ENCODE data around the gene CACNA1G. TPM values are rescaled to one million over a fixed set of nuclear protein-coding genes. Genes with fewer than 3 reads are reported as not detected.

The CACNA1G gene
- total RNA-seq, 1 donor from 2014 or later, result 1.6 TPM

DNA sequence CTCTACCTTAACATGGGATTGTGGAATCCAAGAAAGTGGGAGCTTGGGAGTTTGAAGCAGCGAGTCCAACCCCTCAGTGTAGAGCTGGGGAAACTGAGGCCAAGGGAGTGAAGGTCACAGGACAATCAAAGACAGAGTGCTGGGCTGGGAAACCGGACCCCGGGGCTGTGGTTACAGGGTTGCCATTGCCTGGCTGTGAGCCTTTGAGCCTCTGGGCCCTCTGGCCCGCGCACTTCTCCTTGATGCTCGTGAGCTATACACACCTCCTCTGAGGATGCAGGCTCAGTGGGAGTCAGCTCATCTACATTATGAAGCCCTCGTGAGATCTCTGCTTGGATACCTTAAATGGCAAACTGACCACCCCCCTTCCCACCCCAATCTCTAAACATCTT, 76.3 kb downstream of the CACNA1G start:
- H3K27ac Mint-ChIP-seq, result no peak overlapping the region
- H4K20me1 ChIP-seq (ENCODE audit: low read depth), result peaks cover 4% of the 10 kb centered on the region
- no peak overlapping the region for H2AFZ ChIP-seq (replicated peaks)
- DNase-seq (ENCODE audit: low spot score), result no peak
- H3K4me2 ChIP-seq, result no peak overlapping the region
- H3K4me3 ChIP-seq, result no peak overlapping the region
- H3K9ac ChIP-seq, result no peak overlapping the region
- no peaks in the 10 kb centered on the region for H3K9me3 Mint-ChIP-seq
- H3K27ac ChIP-seq, result no peak overlapping the region
- H3K36me3 Mint-ChIP-seq, result no peaks in the 10 kb centered on the region
- H3K4me1 Mint-ChIP-seq, result peaks cover 23% of the 10 kb centered on the region
- peaks cover 11% of the 10 kb centered on the region for H3F3A ChIP-seq (ENCODE audit: low read depth)
- H3K36me3 ChIP-seq, result no peaks in the 10 kb centered on the region
- H3K4me3 Mint-ChIP-seq, result no peak overlapping the region
- H3K79me2 ChIP-seq (ENCODE audit: low read depth), result no peaks in the 10 kb centered on the region
- H3K27me3 ChIP-seq, result peaks cover 64% of the 10 kb centered on the region
- peaks cover 50% of the 10 kb centered on the region for H3K27me3 Mint-ChIP-seq (ENCODE audit: insufficient read depth, low read depth)
- TF ChIP-seq, protein P1, sequence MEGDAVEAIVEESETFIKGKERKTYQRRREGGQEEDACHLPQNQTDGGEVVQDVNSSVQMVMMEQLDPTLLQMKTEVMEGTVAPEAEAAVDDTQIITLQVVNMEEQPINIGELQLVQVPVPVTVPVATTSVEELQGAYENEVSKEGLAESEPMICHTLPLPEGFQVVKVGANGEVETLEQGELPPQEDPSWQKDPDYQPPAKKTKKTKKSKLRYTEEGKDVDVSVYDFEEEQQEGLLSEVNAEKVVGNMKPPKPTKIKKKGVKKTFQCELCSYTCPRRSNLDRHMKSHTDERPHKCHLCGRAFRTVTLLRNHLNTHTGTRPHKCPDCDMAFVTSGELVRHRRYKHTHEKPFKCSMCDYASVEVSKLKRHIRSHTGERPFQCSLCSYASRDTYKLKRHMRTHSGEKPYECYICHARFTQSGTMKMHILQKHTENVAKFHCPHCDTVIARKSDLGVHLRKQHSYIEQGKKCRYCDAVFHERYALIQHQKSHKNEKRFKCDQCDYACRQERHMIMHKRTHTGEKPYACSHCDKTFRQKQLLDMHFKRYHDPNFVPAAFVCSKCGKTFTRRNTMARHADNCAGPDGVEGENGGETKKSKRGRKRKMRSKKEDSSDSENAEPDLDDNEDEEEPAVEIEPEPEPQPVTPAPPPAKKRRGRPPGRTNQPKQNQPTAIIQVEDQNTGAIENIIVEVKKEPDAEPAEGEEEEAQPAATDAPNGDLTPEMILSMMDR (IDR thresholded peaks at IDR 0.05), result no peak
- TF ChIP-seq EZH2phosphoT487 (IDR thresholded peaks at IDR 0.05) (no peak), EZH2 (IDR thresholded peaks at IDR 0.05) (no peak)
- H3K4me1 ChIP-seq, result peaks cover 16% of the 10 kb centered on the region
- no peaks in the 10 kb centered on the region for H3K9me3 ChIP-seq (ENCODE audit: low read depth)

DNA sequence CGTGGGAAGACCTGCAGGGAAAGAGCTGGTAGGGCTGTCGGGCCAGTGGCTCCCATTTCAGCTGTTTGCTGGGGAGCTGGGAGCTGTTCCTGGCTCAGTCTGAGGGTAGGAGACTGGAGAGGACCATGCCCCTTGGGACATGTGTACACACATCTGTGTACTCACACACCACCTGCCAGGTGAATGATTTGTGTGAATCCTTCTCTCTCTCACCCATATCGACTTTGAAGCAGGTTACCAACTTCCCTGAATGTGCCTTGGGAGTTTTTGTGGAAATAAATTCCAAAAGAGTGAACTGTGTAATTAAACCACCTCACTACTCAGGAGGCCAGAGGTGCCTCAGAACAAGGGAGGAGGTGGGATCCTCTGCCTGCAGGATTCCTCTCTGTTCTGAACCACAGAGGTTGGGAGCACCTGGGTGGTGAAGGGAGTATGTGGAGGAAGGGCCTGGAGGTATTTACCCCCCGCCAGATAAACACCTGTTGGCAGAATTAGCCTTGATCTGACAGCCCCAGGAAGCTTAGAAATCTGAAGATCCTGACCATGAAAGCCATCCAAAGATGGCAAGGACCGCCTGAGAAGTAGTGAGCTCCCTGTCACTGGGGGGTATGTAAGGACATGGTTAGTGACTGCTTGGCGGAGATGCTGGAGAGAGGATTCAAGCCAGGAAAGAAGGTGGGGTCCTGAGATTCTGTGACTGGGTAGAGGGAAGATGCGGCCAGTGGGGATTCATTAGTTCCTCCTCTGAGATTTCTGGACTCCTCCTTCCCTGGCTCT, 77.5 kb downstream of the CACNA1G start:
- Histone ChIP-seq H3K4me2 (no peak overlapping the region), H3K27ac (no peak overlapping the region), H2AFZ (replicated peaks) (no peak overlapping the region), H3K36me3 (no peaks in the 10 kb centered on the region), H3F3A (ENCODE audit: low read depth) (peaks cover 11% of the 10 kb centered on the region), H3K9me3 (ENCODE audit: low read depth) (no peaks in the 10 kb centered on the region), H3K4me3 (no peak overlapping the region), H4K20me1 (ENCODE audit: low read depth) (peaks cover 4% of the 10 kb centered on the region), H3K27me3 (peaks cover 52% of the 10 kb centered on the region), H3K9ac (no peak overlapping the region), H3K4me1 (peaks cover 16% of the 10 kb centered on the region), H3K79me2 (ENCODE audit: low read depth) (no peaks in the 10 kb centered on the region)
- peaks cover 20% of the 10 kb centered on the region for H3K4me1 Mint-ChIP-seq
- no peaks in the 10 kb centered on the region for H3K36me3 Mint-ChIP-seq
- peaks cover 38% of the 10 kb centered on the region for H3K27me3 Mint-ChIP-seq (ENCODE audit: insufficient read depth, low read depth)
- TF ChIP-seq, protein P1 (IDR thresholded peaks at IDR 0.05), result no peak
- TF ChIP-seq EZH2phosphoT487 (IDR thresholded peaks at IDR 0.05) (no peak), EZH2 (IDR thresholded peaks at IDR 0.05) (no peak)
- H3K9me3 Mint-ChIP-seq, result no peaks in the 10 kb centered on the region
- H3K27ac Mint-ChIP-seq, result peak overlapping the region; percentile 72
- no peak for DNase-seq (ENCODE audit: low spot score)
- no peak overlapping the region for H3K4me3 Mint-ChIP-seq

DNA sequence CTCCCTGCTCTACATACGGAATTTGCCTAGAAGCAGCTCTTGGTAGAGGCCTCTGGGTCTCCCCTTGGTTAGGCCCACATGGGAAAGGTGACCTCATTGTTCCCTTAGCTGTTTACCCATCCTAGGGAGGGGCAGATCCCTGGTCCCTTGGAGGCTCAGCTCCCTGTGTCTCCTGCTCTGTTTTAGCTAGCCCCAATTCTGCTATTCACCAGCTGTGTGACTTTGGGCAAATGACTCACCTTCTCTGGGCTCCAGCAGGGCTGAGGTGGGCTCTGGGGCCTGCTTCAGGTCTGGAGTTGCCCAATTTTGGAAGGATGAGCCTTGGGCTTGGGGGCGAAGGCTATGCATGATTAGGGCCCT, 78.1 kb downstream of the CACNA1G start:
- Mint-ChIP-seq H3K36me3 (no peaks in the 10 kb centered on the region), H3K9me3 (no peaks in the 10 kb centered on the region), H3K27ac (no peak overlapping the region), H3K4me3 (no peak overlapping the region), H3K27me3 (ENCODE audit: insufficient read depth, low read depth) (peaks cover 33% of the 10 kb centered on the region), H3K4me1 (peaks cover 20% of the 10 kb centered on the region)
- peaks cover 47% of the 10 kb centered on the region for H3K27me3 ChIP-seq
- no peak for TF ChIP-seq EZH2 (IDR thresholded peaks at IDR 0.05)
- TF ChIP-seq, protein P1 (IDR thresholded peaks at IDR 0.05), result no peak
- TF ChIP-seq EZH2phosphoT487 (IDR thresholded peaks at IDR 0.05), result no peak
- H3K79me2 ChIP-seq (ENCODE audit: low read depth), result no peaks in the 10 kb centered on the region
- H3K36me3 ChIP-seq, result no peaks in the 10 kb centered on the region
- peaks cover 4% of the 10 kb centered on the region for H4K20me1 ChIP-seq (ENCODE audit: low read depth)
- no peak overlapping the region for H3K4me2 ChIP-seq
- no peak overlapping the region for H3K4me3 ChIP-seq
- peaks cover 16% of the 10 kb centered on the region for H3K4me1 ChIP-seq
- H3F3A ChIP-seq (ENCODE audit: low read depth), result peaks cover 11% of the 10 kb centered on the region
- H3K9me3 ChIP-seq (ENCODE audit: low read depth), result no peaks in the 10 kb centered on the region
- no peak overlapping the region for H2AFZ ChIP-seq (replicated peaks)
- H3K27ac ChIP-seq, result no peak overlapping the region
- no peak for DNase-seq (ENCODE audit: low spot score)
- H3K9ac ChIP-seq, result no peak overlapping the region
